Endothelial cell of umbilical vein (primary cell): ENCODE results near the gene APOM. TPM values are rescaled to one million over a fixed set of nuclear protein-coding genes. Genes with fewer than 3 reads are reported as not detected.

Experiments used
- BruUV-seq: library from RNA; stranded (reverse); fragments of 400-500 nt; replicated peaks from 2 replicates; lab custom pipeline; 2021; lab: Mats Ljungman, UMichigan
- CTCF ChIA-PET: fragments of 300-600, 350-600 bp; sonication (Branson Sonifier 250); formaldehyde crosslinking; loops from one replicate; lab custom pipeline; 2021; ENCODE audit warnings: antibody characterized with exemption, inconsistent platforms; lab: Charles Lee
- POLR2A ChIA-PET: fragments of 300-600, 350-600 bp; sonication (Branson Sonifier 250); formaldehyde crosslinking; loops from one replicate; lab custom pipeline; 2021; ENCODE audit warnings: antibody characterized with exemption, inconsistent platforms; lab: Charles Lee
- DNase-seq: peaks from one replicate; pipeline ENCODE4 v3.0.0-alpha.2; 2011; ENCODE audit warnings: low read depth, low spot score
- FAIRE-seq: peaks from 2 replicates; lab custom pipeline; 2011; peaks lifted over from hg19 to GRCh38; lab: Jason Lieb, UNC
- H2AFZ ChIP-seq: 2 replicates; pipeline ENCODE4 v1.6.0; 2012; ENCODE audit warnings: low read depth, low read length, control low read depth, inconsistent platforms
- H3K27ac ChIP-seq: 2 replicates; pipeline ENCODE4 v1.5.1; 2011; ENCODE audit warnings: low read depth, mild to moderate bottlenecking, control low read depth, low read length, moderate library complexity; ENCODE audit not compliant: insufficient read depth
- H3K27me3 ChIP-seq, 2 experiments: 2 replicates each; pipeline versions ENCODE4 v1.6.0 to v1.6.1; 2011; ENCODE audit warnings: low read length in 2 of 2, mixed read lengths in 1 of 2; ENCODE audit not compliant: control insufficient read depth in 2 of 2, insufficient read depth in 2 of 2
- H3K36me3 ChIP-seq, 2 experiments: 2 replicates in 1 of 2; 3 replicates in 1 of 2; pipeline ENCODE4 v1.5.1; 2011; ENCODE audit warnings: low read length in 2 of 2, mild to moderate bottlenecking in 1 of 2, moderate library complexity in 1 of 2; ENCODE audit not compliant: control insufficient read depth in 2 of 2, insufficient read depth in 2 of 2; ENCODE audit errors: extremely low read depth in 1 of 2
- H3K4me1 ChIP-seq: 3 replicates; pipeline ENCODE4 v1.5.1; 2011; ENCODE audit warnings: mild to moderate bottlenecking, low read length; ENCODE audit not compliant: control insufficient read depth, insufficient read depth; ENCODE audit errors: extremely low read depth
- H3K4me2 ChIP-seq: 2 replicates; pipeline ENCODE4 v1.6.1; 2011; ENCODE audit warnings: low read length, control low read depth, mixed read lengths; ENCODE audit not compliant: insufficient read depth
- H3K4me3 ChIP-seq, 3 experiments: fragments of 200-600 bp in 1 of 3; sonication (generic), shearing (Covaris generic) in 1 of 3; replicated peaks in 1 of 3; 2 replicates each; pipeline ENCODE4 v1.5.1; 2011 to 2016; ENCODE audit warnings: control low read depth in 3 of 3, low read length in 3 of 3, mild to moderate bottlenecking in 2 of 3, inconsistent platforms in 1 of 3, low read depth in 1 of 3, moderate library complexity in 1 of 3; ENCODE audit not compliant: insufficient read depth in 1 of 3
- H3K79me2 ChIP-seq: 2 replicates; pipeline ENCODE4 v1.6.0; 2012; ENCODE audit warnings: low read length, inconsistent platforms; ENCODE audit not compliant: control insufficient read depth, insufficient read depth
- H3K9ac ChIP-seq: replicated peaks from 2 replicates; pipeline ENCODE3; 2011; ENCODE audit warnings: low read length, control low read depth; ENCODE audit not compliant: insufficient read depth; ENCODE audit errors: extremely low read depth
- H3K9me1 ChIP-seq: replicated peaks from 3 replicates; pipeline ENCODE4 v1.6.0; 2011; ENCODE audit warnings: mild to moderate bottlenecking, low read length; ENCODE audit not compliant: control insufficient read depth, insufficient read depth; ENCODE audit errors: extremely low read depth
- H3K9me3 ChIP-seq: replicated peaks from 2 replicates; pipeline ENCODE4 v1.5.1; 2012; ENCODE audit warnings: low read length, inconsistent platforms; ENCODE audit not compliant: control insufficient read depth, insufficient read depth
- H4K20me1 ChIP-seq: replicated peaks from 2 replicates; pipeline ENCODE3; 2011; ENCODE audit warnings: mild to moderate bottlenecking, low read length; ENCODE audit not compliant: control insufficient read depth, insufficient read depth; ENCODE audit errors: extremely low read depth
- EZH2 ChIP-seq: IDR thresholded peaks from 2 replicates; pipeline ENCODE4 v1.6.1; 2012; ENCODE audit warnings: borderline replicate concordance, low read depth, mild to moderate bottlenecking, moderate library complexity, low read length, inconsistent platforms; ENCODE audit not compliant: severe bottlenecking
- FOS ChIP-seq: IDR thresholded peaks from 2 replicates; pipeline ENCODE4 v1.6.1; 2011; ENCODE audit warnings: mild to moderate bottlenecking, low read length, moderate library complexity, borderline replicate concordance; ENCODE audit not compliant: insufficient read depth
- GATA2 ChIP-seq: IDR thresholded peaks from 2 replicates; pipeline ENCODE4 v1.7.0; 2011; ENCODE audit warnings: low read depth, mild to moderate bottlenecking, moderate library complexity, mixed read lengths, low read length; ENCODE audit not compliant: insufficient read length, insufficient read depth
- JUN ChIP-seq: IDR thresholded peaks from 2 replicates; pipeline ENCODE4 v1.6.1; 2011; ENCODE audit warnings: borderline replicate concordance, low read depth; ENCODE audit not compliant: insufficient read length, insufficient read depth
- MYC ChIP-seq: IDR thresholded peaks from one replicate; pipeline ENCODE4 v1.6.1; 2011; ENCODE audit warnings: mild to moderate bottlenecking, low read depth, low read length
- POLR2A ChIP-seq: IDR thresholded peaks from 2 replicates; pipeline ENCODE4 v1.6.1; 2012; ENCODE audit warnings: low read depth, mild to moderate bottlenecking, control low read depth, low read length
- POLR2AphosphoS5 ChIP-seq: IDR thresholded peaks from 2 replicates; pipeline ENCODE4 v1.6.1; 2012; ENCODE audit warnings: low read depth, mild to moderate bottlenecking, control low read depth, low read length, moderate library complexity; ENCODE audit not compliant: insufficient read depth
- dilution Hi-C: fragments of 300-500 bp; cut with MboI; formaldehyde crosslinking; loops from one replicate; pipeline ENCODE4 v1.15.0; 2019; ENCODE audit warnings: low sequenced_read_pairs; ENCODE audit not compliant: extremely low pct_ligation_motif_present
- intact Hi-C: fragments of 100-400 bp; cut with micrococcal nuclease; formaldehyde crosslinking; loops from one replicate; pipeline ENCODE4 v1.10.0; 2022
- polyA plus RNA-seq, 4 experiments: library from polyadenylated mRNA; depleted of rRNA in 3 of 4; stranded (reverse) in 3 of 4; unstranded in 1 of 4; fragments of >200 nt; gene quantifications; 2 replicates each; pipeline versions ENCODE4 v1.2.1 to v1.2.3, GENCODE V29; 2011 to 2012; ENCODE audit warnings: missing spikeins in 1 of 4
- total RNA-seq: library from RNA; stranded (reverse); gene quantifications from 2 replicates; pipeline ENCODE4 v1.2.3, GENCODE V29; 2021
- TF ChIP-seq, protein P1 (sequence below), 2 donors: IDR thresholded peaks; 1 replicate in 1 of 2; 2 replicates in 1 of 2; pipeline ENCODE4 v1.5.1; 2011; ENCODE audit warnings: low read length in 2 of 2, mild to moderate bottlenecking in 2 of 2, moderate library complexity in 2 of 2, control low read depth in 1 of 2, inconsistent platforms in 1 of 2, low read depth in 1 of 2; ENCODE audit not compliant: insufficient read depth in 1 of 2; ENCODE audit errors: extremely low read depth in 1 of 2
- TF ChIP-seq, protein P2 (sequence below): IDR thresholded peaks from 2 replicates; pipeline ENCODE4 v1.6.1; 2011; ENCODE audit not compliant: insufficient read depth, insufficient read length

APOM gene
- total and polyA plus RNA-seq, 2 donors (not counting 3 experiments of a cell fraction or from before 2014, with no cell fraction given) = 2.5 TPM; not detected in 1

- Histone ChIP-seq H4K20me1 (no peaks in the 10 kb centered on the region), H3K9ac (no peak within 1 kb of the TSS), H3K9me3 (no peaks in the 10 kb centered on the region), H3K9me1 (no peaks in the 10 kb centered on the region), H3K4me3 (no peak within 1 kb of the TSS), H3K79me2 (peaks cover 26% of the 10 kb centered on the region), H2AFZ (no peak within 1 kb of the TSS), H3K36me3 (peaks cover 29 to 47% of the 10 kb centered on the region in 2 experiments), H3K4me1 (peaks cover 9% of the 10 kb centered on the region), H3K27me3 (no peaks in the 10 kb centered on the region), H3K4me2 (no peak within 1 kb of the TSS), H3K27ac (no peak within 1 kb of the TSS)
- ChIA-PET CTCF (interaction anchor here (0.6 to 1.9 kb wide), 2 partner anchors 67 to 160 kb away, joined by 3 to 8 read pairs; no protein-coding TSS in a partner anchor), POLR2A (no interaction called here)
- TF ChIP-seq FOS = no peak
- TF ChIP-seq, protein P1, sequence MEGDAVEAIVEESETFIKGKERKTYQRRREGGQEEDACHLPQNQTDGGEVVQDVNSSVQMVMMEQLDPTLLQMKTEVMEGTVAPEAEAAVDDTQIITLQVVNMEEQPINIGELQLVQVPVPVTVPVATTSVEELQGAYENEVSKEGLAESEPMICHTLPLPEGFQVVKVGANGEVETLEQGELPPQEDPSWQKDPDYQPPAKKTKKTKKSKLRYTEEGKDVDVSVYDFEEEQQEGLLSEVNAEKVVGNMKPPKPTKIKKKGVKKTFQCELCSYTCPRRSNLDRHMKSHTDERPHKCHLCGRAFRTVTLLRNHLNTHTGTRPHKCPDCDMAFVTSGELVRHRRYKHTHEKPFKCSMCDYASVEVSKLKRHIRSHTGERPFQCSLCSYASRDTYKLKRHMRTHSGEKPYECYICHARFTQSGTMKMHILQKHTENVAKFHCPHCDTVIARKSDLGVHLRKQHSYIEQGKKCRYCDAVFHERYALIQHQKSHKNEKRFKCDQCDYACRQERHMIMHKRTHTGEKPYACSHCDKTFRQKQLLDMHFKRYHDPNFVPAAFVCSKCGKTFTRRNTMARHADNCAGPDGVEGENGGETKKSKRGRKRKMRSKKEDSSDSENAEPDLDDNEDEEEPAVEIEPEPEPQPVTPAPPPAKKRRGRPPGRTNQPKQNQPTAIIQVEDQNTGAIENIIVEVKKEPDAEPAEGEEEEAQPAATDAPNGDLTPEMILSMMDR (IDR thresholded peaks at IDR 0.05; ENCODE audit: extremely low read depth in 1 of 2, insufficient read depth in 1 of 2, low read depth in 1 of 2, low read length in 2 of 2) = no peak
- TF ChIP-seq GATA2 = no peak
- TF ChIP-seq, protein P2, sequence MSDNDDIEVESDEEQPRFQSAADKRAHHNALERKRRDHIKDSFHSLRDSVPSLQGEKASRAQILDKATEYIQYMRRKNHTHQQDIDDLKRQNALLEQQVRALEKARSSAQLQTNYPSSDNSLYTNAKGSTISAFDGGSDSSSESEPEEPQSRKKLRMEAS = no peak
- TF ChIP-seq POLR2A = no peak
- TF ChIP-seq MYC = no peak
- TF ChIP-seq POLR2AphosphoS5 = no peak
- no peak for TF ChIP-seq JUN
- TF ChIP-seq EZH2 = no peak
- intact Hi-C loops = loop anchor here (5.0 to 10.0 kb wide), 2 partner anchors 163 to 525 kb away; partner anchors contain the start of genes GPSM3 and PBX2
- BruUV-seq = no TSS peak
- DNase-seq (no peak), FAIRE-seq (no peak)
- dilution Hi-C loops = no loop called here
These were observed 14.0 kb downstream of the APOM start, which contains the start of gene LY6G5B for GRCh38 chr6:31669676-31670075. LY6G5B (plus strand) TSS chr6:31669976; CDS start chr6:31670951, 975 bp downstream.
